ENCODE data around the gene KXD1.
A peak's percentile ranks its signal among the peaks of the same experiment; 100 is the strongest.

KXD1 gene

DNA sequence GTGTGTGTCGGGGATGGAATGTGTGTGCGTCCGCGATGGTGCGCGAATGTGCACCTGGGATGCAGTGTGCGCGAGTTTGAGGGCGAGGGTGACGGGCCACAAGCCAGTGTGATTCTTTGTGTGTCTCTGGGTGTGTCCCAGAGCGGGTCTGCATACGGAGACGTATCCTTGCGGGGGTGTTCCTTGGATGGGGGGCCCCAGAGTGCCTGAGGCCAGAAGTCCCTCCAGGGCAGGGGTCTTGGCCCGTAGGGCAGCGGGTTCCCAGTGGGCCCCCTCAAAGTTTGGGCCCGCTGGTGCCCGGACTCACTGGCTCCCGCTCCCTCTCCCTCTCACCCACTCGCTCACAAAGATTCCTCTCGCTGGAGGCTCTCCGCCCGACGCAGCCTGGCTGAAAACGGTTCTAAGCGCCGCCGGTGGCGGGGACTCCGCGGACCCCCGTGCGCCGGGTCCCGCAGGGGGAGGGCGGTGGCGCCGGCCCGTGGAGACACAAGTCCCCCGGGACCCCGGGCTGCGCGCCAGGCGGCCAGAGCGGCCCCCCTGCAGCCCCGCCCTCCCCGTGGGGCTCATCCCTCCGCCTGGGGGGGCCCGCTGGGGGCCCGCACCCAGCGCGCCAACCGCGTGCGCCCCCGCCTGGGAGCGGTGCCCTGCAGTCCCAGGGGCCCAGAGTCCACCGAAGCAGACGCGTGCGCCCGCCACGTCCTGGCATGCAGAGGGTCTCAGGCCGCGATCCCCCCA is 48.0 kb downstream of the KXD1 start:
- H3K4me3 ChIP-seq (ENCODE audit: low read depth, low read length), result no peak overlapping the region
- TF ChIP-seq, protein P1, sequence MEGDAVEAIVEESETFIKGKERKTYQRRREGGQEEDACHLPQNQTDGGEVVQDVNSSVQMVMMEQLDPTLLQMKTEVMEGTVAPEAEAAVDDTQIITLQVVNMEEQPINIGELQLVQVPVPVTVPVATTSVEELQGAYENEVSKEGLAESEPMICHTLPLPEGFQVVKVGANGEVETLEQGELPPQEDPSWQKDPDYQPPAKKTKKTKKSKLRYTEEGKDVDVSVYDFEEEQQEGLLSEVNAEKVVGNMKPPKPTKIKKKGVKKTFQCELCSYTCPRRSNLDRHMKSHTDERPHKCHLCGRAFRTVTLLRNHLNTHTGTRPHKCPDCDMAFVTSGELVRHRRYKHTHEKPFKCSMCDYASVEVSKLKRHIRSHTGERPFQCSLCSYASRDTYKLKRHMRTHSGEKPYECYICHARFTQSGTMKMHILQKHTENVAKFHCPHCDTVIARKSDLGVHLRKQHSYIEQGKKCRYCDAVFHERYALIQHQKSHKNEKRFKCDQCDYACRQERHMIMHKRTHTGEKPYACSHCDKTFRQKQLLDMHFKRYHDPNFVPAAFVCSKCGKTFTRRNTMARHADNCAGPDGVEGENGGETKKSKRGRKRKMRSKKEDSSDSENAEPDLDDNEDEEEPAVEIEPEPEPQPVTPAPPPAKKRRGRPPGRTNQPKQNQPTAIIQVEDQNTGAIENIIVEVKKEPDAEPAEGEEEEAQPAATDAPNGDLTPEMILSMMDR (IDR thresholded peaks at IDR 0.05; ENCODE audit: low read depth, low read length), result no peak

DNA sequence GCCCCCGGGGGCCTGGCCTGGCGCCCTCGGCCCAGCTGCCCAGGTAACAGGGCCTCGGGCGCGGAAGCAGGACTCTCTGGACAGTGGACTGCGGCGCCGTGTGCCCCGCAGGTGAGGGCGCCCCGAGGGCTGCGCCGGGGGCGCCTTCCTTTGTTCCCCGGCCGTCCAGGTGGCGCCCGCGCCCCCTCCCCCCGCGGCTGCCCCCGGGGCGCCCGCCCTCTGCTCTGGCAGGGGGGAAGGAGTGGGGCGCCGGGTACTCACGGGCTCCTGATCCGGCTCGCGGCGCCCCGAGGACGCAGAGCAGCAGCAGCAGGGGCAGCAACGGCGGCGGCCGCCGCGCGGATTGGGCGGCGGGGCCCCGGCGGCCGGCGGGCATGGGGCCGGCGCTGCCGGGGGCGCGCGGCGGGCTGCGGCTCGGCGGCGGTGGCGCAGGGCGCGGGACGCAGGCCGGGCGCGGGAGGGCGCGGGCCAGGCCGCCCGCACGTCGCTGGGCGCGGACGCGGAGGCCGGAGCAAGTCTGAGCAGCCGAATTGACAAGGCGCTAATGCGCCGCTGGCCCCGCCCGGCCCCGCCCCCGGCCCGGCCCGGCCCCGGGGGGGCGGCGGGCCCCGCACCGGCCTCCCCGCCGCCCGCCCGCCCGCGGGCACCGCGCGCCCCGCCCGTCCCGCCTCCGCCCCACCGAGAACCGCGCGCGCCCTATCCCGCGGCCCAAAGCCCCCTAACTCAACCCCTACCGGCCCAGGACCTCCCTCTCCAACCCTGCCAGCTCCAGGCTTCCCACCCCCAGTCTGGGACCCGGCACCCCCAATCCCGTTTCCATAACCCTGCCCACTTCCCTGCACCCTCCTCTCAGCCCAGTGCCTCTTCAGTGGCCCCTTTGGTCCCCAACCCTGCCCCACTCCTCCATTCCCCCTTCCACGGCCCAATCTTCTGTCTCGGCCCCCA is 48.9 kb downstream of the KXD1 start, which contains the start of gene CRLF1:
Gene CRLF1 (minus strand): TSS at position 519 of the 945 bp plus-strand sequence. CDS start 143 bp downstream, at position 376.
- TF ChIP-seq, protein P1 (IDR thresholded peaks at IDR 0.05; ENCODE audit: low read depth, low read length), result no peak
- H3K4me3 ChIP-seq (ENCODE audit: low read depth, low read length), result 0 out of 2 replicates have a peak within 1 kb of the TSS, but pooled peaks have one; percentile 20

DNA sequence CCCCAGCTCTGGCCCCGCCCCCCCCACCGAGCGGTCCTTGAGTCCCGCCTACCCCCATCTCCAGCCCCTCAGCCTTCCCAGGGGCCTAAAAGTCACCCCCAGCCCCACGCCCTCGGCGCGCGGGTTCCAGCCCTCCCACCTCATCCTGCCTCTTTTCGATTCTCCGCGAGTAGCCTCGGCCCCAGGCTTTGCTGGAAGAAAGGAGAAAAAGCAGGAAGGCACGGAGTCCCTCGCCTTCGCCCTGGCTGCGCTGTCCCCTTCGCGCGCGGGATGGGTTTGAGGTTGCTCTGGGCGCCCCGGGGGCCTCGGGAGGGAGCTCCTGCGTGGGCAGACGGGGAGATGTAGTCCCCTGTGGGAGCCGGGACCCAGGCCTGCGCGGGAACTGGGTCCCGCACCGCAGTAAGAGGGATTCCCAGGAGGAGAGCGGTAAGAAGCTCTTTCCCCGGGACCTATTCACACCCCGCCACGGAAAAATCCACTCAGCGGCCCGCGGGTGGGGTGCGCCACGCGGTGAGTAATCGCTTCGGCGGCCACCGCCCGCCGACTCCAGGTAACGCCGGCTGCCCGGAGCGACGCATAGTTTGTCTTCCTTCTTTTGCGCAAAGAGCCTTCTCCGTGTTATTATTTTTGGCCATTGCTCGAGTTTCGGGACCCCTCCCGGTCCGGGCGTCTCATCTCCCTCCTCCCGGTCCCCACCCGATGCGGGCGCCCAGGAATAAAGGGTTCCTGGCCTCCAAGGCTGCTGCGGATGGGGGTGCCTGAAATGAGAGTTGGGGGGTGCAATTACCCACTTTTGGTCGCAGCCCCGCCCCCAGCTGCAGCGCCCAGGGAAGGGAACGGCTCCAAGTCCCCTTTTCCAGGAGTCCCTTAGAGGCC is 49.8 kb downstream of the KXD1 start:
- TF ChIP-seq, protein P1 (IDR thresholded peaks at IDR 0.05; ENCODE audit: low read depth, low read length), result no peak
- H3K4me3 ChIP-seq (ENCODE audit: low read depth, low read length), result 0 out of 2 replicates have a peak overlapping the region, but pooled peaks have one; percentile 8

DNA sequence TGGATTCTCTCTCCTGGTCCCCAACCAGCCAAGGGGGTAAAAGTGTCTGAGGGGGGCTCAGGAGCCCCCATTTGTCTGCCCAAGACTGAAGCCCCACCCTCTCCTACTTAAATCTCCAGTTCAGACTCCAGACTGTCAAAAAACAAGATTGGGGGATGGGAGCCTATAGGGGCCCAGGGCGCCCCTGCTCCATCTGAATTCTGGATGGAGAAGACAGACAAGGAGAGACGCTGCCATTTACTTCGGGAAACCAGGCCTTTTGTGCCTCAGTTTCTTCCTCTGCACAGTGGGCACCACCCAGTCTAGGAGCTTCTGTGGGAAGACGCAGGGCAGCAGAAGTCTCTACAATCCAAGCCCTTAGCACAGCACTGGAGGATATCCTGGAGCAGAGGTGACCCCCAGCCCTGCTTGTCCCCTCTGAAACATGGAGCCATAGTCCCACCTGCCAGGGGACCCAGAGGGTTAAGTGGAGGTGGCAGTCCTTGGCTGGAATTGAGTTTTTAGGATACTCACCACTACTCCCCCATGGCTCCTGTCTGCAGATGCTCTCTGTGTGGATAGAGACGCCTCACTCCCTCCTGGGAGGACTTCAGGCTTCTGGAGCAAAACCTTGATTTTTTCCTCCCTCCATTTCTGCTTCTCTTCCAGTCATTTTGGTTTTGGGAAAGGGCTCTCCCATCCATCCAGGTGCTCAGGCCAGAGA is 50.6 kb downstream of the KXD1 start:
- H3K4me3 ChIP-seq (ENCODE audit: low read depth, low read length), result no peak overlapping the region
- TF ChIP-seq, protein P1 (IDR thresholded peaks at IDR 0.05; ENCODE audit: low read depth, low read length), result no peak

DNA sequence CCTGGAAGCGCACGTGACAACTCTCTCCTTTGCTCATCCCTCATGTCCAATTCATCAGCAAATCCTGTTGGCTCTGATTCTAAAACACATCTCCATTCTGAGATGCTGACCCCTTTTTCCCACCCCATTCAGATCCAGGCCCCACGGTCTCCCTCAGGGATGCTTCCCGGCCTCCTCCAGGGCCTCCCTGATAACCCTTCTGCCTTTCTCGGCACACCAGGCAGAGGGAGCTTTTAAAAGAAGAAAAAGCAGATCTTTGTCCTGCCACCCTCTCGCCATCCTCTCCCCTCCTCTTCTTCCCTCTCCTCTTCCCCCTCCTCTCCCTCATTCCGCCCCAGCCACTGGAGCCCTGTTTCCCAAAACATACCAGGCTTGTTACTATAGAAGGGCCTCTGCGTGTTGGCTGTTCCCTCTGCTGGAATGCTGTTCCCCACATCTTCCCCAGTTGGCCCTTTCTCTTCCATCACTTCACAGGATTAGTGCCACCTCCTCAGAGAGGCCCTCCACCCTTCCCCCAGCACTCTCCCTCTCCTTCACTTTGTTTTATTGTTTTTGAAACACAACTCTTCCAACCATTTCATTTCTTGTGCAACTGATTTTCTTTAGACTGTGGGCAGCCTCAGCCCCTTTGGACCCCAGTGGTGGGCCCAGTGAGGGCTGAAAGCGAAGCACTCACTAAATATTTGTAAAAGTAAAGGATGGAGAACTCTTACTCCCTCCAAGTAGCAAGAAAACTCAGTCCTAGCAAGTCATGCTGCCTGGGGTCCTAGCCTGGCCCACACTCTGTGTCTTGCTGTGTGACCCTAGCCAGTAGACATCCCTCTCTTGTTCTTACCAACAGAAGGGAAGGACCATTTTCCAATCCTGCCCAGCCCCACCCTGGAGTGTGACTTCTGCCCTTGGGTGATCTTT is 51.4 kb downstream of the KXD1 start:
- TF ChIP-seq, protein P1 (IDR thresholded peaks at IDR 0.05; ENCODE audit: low read depth, low read length), result no peak
- no peak overlapping the region for H3K4me3 ChIP-seq (ENCODE audit: low read depth, low read length)

DNA sequence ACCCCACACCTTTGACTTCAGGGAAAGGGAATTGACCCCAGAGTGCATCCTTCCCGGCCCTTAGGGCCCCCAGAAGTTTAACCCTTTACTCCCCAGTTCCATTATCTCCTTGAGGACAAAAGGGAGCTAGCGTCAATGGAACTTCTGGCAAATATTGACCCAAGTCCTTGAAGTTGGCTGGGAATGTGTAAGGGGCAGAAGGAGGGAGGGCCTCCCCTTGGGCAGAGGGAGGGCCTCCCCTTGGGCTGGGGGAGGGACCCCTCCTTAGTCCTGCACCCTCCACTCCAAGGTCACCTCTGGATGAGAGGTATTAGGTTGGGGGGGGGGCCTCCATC is 52.0 kb downstream of the KXD1 start:
- TF ChIP-seq, protein P1 (IDR thresholded peaks at IDR 0.05; ENCODE audit: low read depth, low read length), result no peak
- H3K4me3 ChIP-seq (ENCODE audit: low read depth, low read length), result no peak overlapping the region

All from WI38 (cell line).